ENCODE results near the gene ALCAM.

Gene ALCAM

DNA sequence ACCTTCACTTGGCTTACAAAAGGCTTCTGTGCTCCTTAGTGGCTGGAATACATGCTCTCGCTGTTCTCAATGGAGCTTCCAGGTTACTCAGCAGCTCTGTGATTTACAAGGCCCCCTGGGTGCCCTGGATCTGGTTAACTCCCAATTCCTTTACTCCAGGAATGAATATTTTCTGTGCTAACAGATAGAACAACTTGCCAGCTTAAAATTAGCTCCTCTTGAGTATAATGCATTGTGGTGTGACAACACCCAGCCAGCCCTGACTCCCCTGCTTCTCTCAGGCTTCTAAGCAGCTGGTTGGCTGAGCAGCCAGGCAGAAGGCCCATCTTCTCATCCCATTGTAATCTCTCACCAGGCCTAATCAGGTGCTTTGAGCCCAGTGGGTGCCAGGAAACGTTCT is 246.4 kb downstream of the ALCAM start:
- H3K27ac ChIP-seq, result no peak overlapping the region
- TF ChIP-seq, protein P1, sequence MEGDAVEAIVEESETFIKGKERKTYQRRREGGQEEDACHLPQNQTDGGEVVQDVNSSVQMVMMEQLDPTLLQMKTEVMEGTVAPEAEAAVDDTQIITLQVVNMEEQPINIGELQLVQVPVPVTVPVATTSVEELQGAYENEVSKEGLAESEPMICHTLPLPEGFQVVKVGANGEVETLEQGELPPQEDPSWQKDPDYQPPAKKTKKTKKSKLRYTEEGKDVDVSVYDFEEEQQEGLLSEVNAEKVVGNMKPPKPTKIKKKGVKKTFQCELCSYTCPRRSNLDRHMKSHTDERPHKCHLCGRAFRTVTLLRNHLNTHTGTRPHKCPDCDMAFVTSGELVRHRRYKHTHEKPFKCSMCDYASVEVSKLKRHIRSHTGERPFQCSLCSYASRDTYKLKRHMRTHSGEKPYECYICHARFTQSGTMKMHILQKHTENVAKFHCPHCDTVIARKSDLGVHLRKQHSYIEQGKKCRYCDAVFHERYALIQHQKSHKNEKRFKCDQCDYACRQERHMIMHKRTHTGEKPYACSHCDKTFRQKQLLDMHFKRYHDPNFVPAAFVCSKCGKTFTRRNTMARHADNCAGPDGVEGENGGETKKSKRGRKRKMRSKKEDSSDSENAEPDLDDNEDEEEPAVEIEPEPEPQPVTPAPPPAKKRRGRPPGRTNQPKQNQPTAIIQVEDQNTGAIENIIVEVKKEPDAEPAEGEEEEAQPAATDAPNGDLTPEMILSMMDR (conservative IDR thresholded peaks at IDR 0.05), result no peak
- no peak for TF ChIP-seq ZFX (IDR thresholded peaks at IDR 0.05)

DNA sequence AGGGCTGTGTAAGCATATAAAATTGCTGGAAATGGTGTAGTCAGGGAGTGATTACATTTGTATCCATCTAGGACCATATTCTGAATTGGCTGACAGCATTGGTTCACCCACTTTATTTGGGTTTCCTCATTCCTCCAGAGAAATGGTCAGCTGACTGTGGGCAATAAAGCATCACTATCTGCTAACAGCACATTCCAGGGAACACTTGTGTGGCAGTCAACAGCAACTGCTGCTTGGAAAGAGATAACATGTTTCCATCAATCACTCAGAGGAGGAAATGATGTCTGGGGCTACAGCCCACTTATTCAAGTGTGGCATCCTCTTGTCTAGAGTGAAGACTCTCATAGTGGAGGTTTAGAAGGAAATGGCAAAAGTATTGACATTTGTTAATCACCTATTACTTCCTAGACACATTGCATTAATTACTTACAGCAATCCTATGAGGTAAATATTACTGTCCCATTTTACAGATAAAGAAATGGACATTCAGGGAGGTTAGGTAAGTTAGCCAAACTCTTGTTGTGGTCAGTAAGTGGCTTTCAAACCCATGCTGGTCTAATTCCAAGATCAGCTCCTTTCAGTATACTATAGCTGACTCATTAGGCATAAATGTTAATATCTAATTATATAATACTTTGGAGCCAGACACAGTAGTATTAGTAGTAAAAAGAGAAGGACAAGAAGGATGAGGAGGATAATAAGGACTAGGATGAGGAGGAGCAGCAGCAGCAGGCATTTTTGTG is 247.8 kb downstream of the ALCAM start:
- TF ChIP-seq, protein P1 (conservative IDR thresholded peaks at IDR 0.05), result no peak
- no peak for TF ChIP-seq ZFX (IDR thresholded peaks at IDR 0.05)

DNA sequence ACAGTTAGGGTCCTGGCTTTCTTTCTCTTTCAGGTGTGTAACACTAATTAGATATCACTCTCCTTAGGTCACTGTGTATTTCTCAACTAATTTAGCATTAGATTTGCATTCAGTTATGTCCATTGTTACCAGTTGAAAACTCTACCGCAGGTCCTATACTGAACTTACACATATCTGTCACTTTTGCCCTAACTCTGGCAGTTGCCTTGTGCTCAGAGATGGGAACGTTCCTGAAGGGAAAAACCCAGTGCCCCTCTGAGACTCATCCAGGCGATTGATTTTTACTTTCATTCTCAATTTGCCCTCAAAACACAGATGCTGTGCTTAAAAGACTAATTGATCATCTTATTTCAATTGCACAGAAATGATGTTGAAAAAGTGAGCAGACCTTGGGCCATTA is 249.1 kb downstream of the ALCAM start:
- TF ChIP-seq, protein P1 (conservative IDR thresholded peaks at IDR 0.05), result no peak
- TF ChIP-seq ZFX (IDR thresholded peaks at IDR 0.05), result no peak
- no peak overlapping the region for H3K27ac ChIP-seq

More for the DNA sequence above, 247.8 kb downstream of the ALCAM start:
- no peak overlapping the region for H3K27ac ChIP-seq

- no peak for TF ChIP-seq ZFX (IDR thresholded peaks at IDR 0.05)
- TF ChIP-seq, protein P1 (conservative IDR thresholded peaks at IDR 0.05), result no peak
These were observed 249.8 kb downstream of the ALCAM start for GRCh38 chr3:105616374-105617121.

DNA sequence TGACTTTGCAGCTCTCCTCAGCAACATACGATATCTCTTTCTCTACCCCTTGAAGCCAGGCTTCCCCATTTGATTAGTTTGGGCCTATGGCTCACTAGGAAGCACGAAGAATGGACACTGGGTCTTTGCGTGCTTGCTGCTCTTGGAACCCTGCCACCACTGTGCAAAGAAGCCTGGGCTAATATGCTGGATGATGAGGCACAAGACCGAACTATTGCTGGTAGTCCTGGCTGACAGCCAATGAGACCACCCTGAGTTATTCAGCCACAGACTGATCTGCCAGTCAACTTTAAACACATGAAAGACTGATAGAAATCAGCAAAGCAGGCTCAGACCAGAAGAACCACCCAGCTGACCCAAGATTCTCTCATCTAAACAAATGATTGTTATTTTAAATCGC is 251.8 kb downstream of the ALCAM start:
- no peak overlapping the region for H3K27ac ChIP-seq
- TF ChIP-seq ZFX (IDR thresholded peaks at IDR 0.05), result no peak
- TF ChIP-seq, protein P1 (conservative IDR thresholded peaks at IDR 0.05), result no peak

More at GRCh38 chr3:105616374-105617121, 249.8 kb downstream of the ALCAM start:
- no peak overlapping the region for H3K27ac ChIP-seq

- H3K27ac ChIP-seq, result no peak overlapping the region
- TF ChIP-seq ZFX (IDR thresholded peaks at IDR 0.05), result no peak
- TF ChIP-seq, protein P1 (conservative IDR thresholded peaks at IDR 0.05), result no peak
These were observed 252.9 kb downstream of the ALCAM start for GRCh38 chr3:105619651-105620050.

- no peak overlapping the region for H3K27ac ChIP-seq
These were observed 253.5 kb downstream of the ALCAM start for GRCh38 chr3:105620236-105620635.

More at GRCh38 chr3:105620236-105620635, 253.5 kb downstream of the ALCAM start:
- TF ChIP-seq ZFX (IDR thresholded peaks at IDR 0.05), result no peak
- TF ChIP-seq, protein P1 (conservative IDR thresholded peaks at IDR 0.05), result no peak
